HCT116 (cell line): ENCODE measurements around the gene FAM171A1. TPM values are rescaled to one million over a fixed set of nuclear protein-coding genes. Genes with fewer than 3 reads are reported as not detected.

Experiments used
- ATAC-seq: fragments of 200-7000 bp; cut with Tn5 transposase; 2 replicates; pipeline ENCODE4 v1.9.1; 2020; ENCODE audit warnings: mild to moderate bottlenecking, moderate library complexity
- BruUV-seq: library from RNA; stranded (reverse); fragments of 400-500 nt; replicated peaks from 2 replicates; lab custom pipeline; 2021; lab: Mats Ljungman, UMichigan
- CTCF ChIA-PET: fragments of 300-600 bp; sonication (Branson Sonifier 250); formaldehyde crosslinking; loops from one replicate; lab custom pipeline; 2021; ENCODE audit warnings: antibody characterized with exemption; lab: Charles Lee
- POLR2A ChIA-PET: fragments of 300-600, 350-600 bp; sonication (Branson Sonifier 250); formaldehyde crosslinking; loops from one replicate; lab custom pipeline; 2021; ENCODE audit warnings: antibody characterized with exemption; lab: Charles Lee
- RAD21 ChIA-PET, 2 experiments: fragments of 300-600 bp; sonication (Branson Sonifier 250); formaldehyde crosslinking; loops; one replicate each; lab custom pipeline; 2023; ENCODE audit warnings: low total read pairs in 2 of 2; ENCODE audit not compliant: uncharacterized antibody in 2 of 2, unreplicated experiment in 2 of 2, low non-redundant PET in 1 of 2; lab: Charles Lee
- DNase-seq: peaks from one replicate; pipeline ENCODE4 v3.0.0-alpha.2; 2010; ENCODE audit warnings: low read depth, low spot score
- H2AFZ ChIP-seq: fragments of 200-600 bp; shearing (Covaris generic), sonication (generic); 2 replicates; pipeline ENCODE4 v1.6.1; 2017; ENCODE audit warnings: low read depth, mixed run types, mixed read lengths, antibody characterized with exemption, low read length; ENCODE audit not compliant: poor library complexity, severe bottlenecking
- H3K27ac ChIP-seq: 2 replicates; pipeline ENCODE4 v1.5.1; 2012; ENCODE audit warnings: low read depth, low read length
- H3K27me3 ChIP-seq: fragments of 200-600 bp; sonication (generic); 2 replicates; pipeline ENCODE4 v1.6.1; 2016; ENCODE audit warnings: mixed run types, low read length, mixed read lengths; ENCODE audit not compliant: insufficient read depth
- H3K36me3 ChIP-seq, 2 experiments: fragments of 200-500 bp in 1 of 2; fragments of 200-600 bp in 1 of 2; sonication (Bioruptor generic) in 1 of 2; sonication (generic) in 1 of 2; 2 replicates each; pipeline versions ENCODE4 v1.5.1 to v1.6.1; 2014 to 2016; ENCODE audit warnings: low read length in 2 of 2, inconsistent platforms in 1 of 2, mixed read lengths in 1 of 2, mixed run types in 1 of 2; ENCODE audit not compliant: insufficient read depth in 2 of 2, control insufficient read depth in 1 of 2
- H3K4me1 ChIP-seq, 2 experiments: fragments of 200-600 bp in 1 of 2; sonication (generic) in 1 of 2; 2 replicates each; pipeline versions ENCODE4 v1.5.1 to v1.6.1; 2012 to 2017; ENCODE audit warnings: low read length in 2 of 2, inconsistent platforms in 1 of 2, mild to moderate bottlenecking in 1 of 2, mixed read lengths in 1 of 2, mixed run types in 1 of 2, moderate library complexity in 1 of 2; ENCODE audit not compliant: insufficient read depth in 2 of 2, control insufficient read depth in 1 of 2
- H3K4me2 ChIP-seq: fragments of 200-600 bp; sonication (generic); 2 replicates; pipeline ENCODE4 v1.6.1; 2017; ENCODE audit warnings: mixed run types, low read length, mixed read lengths
- H3K4me3 ChIP-seq, 2 experiments: fragments of 200-600 bp in 1 of 2; sonication (generic) in 1 of 2; replicated peaks in 1 of 2; 2 replicates each; pipeline ENCODE4 v1.5.1; 2011 to 2016; ENCODE audit warnings: low read length in 2 of 2, control low read depth in 1 of 2, low read depth in 1 of 2, mild to moderate bottlenecking in 1 of 2, mixed read lengths in 1 of 2, mixed run types in 1 of 2
- H3K79me2 ChIP-seq: fragments of 200-600 bp; sonication (generic); 2 replicates; pipeline ENCODE4 v1.6.1; 2017; ENCODE audit warnings: mild to moderate bottlenecking, mixed run types, low read length, moderate library complexity, mixed read lengths; ENCODE audit not compliant: insufficient read depth
- H3K9ac ChIP-seq: fragments of 200-600 bp; sonication (generic); 2 replicates; pipeline ENCODE4 v1.6.1; 2016; ENCODE audit warnings: low read length, mixed read lengths
- H3K9me2 ChIP-seq: fragments of 200-600 bp; sonication (generic), shearing (Covaris generic); 2 replicates; pipeline ENCODE4 v1.6.1; 2017; ENCODE audit warnings: mixed run types, mild to moderate bottlenecking, moderate library complexity; ENCODE audit not compliant: insufficient read depth
- H3K9me3 ChIP-seq, 2 experiments: fragments of 200-500 bp in 1 of 2; fragments of 200-600 bp in 1 of 2; sonication (Bioruptor generic) in 1 of 2; sonication (generic) in 1 of 2; 2 replicates each; pipeline ENCODE4 v1.6.1; 2014 to 2017; ENCODE audit warnings: low read length in 2 of 2, mixed read lengths in 2 of 2, inconsistent platforms in 1 of 2, low read depth in 1 of 2, mild to moderate bottlenecking in 1 of 2, mixed run types in 1 of 2, moderate library complexity in 1 of 2; ENCODE audit not compliant: control insufficient read depth in 1 of 2, insufficient read depth in 1 of 2
- H4K20me1 ChIP-seq: fragments of 200-600 bp; sonication (generic), shearing (Covaris generic); 2 replicates; pipeline ENCODE4 v1.6.1; 2017; ENCODE audit warnings: mixed run types, mild to moderate bottlenecking, moderate library complexity; ENCODE audit not compliant: insufficient read depth
- ATF3 ChIP-seq: IDR thresholded peaks from 2 replicates; pipeline ENCODE4 v1.6.1; 2012
- CBX3 ChIP-seq: IDR thresholded peaks from 2 replicates; pipeline ENCODE4 v1.6.1; 2012; ENCODE audit warnings: low read depth
- CEBPB ChIP-seq: IDR thresholded peaks from 2 replicates; pipeline ENCODE4 v1.6.1; 2012; ENCODE audit warnings: low read depth
- CTCF ChIP-seq, 3 experiments: fragments of 200-600 bp in 1 of 3; sonication (generic) in 1 of 3; IDR thresholded peaks in 2 of 3; conservative IDR thresholded peaks in 1 of 3; 2 replicates each; pipeline ENCODE4 v1.5.1; 2012 to 2017; ENCODE audit warnings: low read depth in 2 of 3, low read length in 2 of 3, antibody characterized with exemption in 1 of 3, borderline replicate concordance in 1 of 3, control low read depth in 1 of 3, mild to moderate bottlenecking in 1 of 3, mixed read lengths in 1 of 3, mixed run types in 1 of 3, moderate library complexity in 1 of 3; ENCODE audit not compliant: insufficient read depth in 1 of 3
- ELF1 ChIP-seq: IDR thresholded peaks from 2 replicates; pipeline ENCODE4 v1.6.1; 2012; ENCODE audit warnings: low read depth, borderline replicate concordance
- EZH2 ChIP-seq: fragments of 200-600 bp; sonication (generic); IDR thresholded peaks from 2 replicates; pipeline ENCODE4 v1.6.1; 2017; ENCODE audit warnings: antibody characterized with exemption, mixed run types
- EZH2phosphoT487 ChIP-seq: fragments of 200-600 bp; IDR thresholded peaks from 2 replicates; pipeline ENCODE4 v1.6.1; 2018; ENCODE audit warnings: antibody characterized with exemption, borderline replicate concordance
- FOSL1 ChIP-seq: IDR thresholded peaks from 2 replicates; pipeline ENCODE4 v1.6.1; 2012; ENCODE audit warnings: low read depth
- JUND ChIP-seq: IDR thresholded peaks from 2 replicates; pipeline ENCODE4 v1.6.1; 2012
- MAX ChIP-seq: IDR thresholded peaks from 2 replicates; pipeline ENCODE4 v1.6.1; 2012
- POLR2A ChIP-seq: IDR thresholded peaks from 2 replicates; pipeline ENCODE4 v1.7.0; 2011; ENCODE audit warnings: borderline replicate concordance; ENCODE audit not compliant: insufficient read depth, insufficient read length; ENCODE audit errors: extremely low read depth
- POLR2AphosphoS5 ChIP-seq: IDR thresholded peaks from 2 replicates; pipeline ENCODE4 v1.6.1; 2011; ENCODE audit warnings: mild to moderate bottlenecking, low read depth, low read length, moderate library complexity
- REST ChIP-seq: IDR thresholded peaks from 2 replicates; pipeline ENCODE4 v1.6.1; 2012; ENCODE audit warnings: low read depth
- SIN3A ChIP-seq: IDR thresholded peaks from 2 replicates; pipeline ENCODE4 v1.6.1; 2012; ENCODE audit warnings: low read depth
- SRF ChIP-seq: IDR thresholded peaks from 2 replicates; pipeline ENCODE4 v1.6.1; 2012; ENCODE audit warnings: low read depth
- TCF7L2 ChIP-seq: IDR thresholded peaks from 2 replicates; pipeline ENCODE4 v1.7.0; 2011; ENCODE audit warnings: borderline replicate concordance, inconsistent platforms; ENCODE audit not compliant: insufficient read depth, insufficient read length; ENCODE audit errors: extremely low read depth
- ZBTB33 ChIP-seq: IDR thresholded peaks from 2 replicates; pipeline ENCODE4 v1.6.1; 2011; ENCODE audit warnings: mild to moderate bottlenecking, low read length, moderate library complexity; ENCODE audit not compliant: insufficient replicate concordance; ENCODE audit errors: extremely low read depth
- ZNF274 ChIP-seq: fragments of 200-500 bp; sonication (Bioruptor generic); IDR thresholded peaks from 2 replicates; pipeline ENCODE4 v1.6.1; 2014; ENCODE audit warnings: mild to moderate bottlenecking, low read depth, low read length, inconsistent platforms
- intact Hi-C: fragments of 100-400 bp; cut with micrococcal nuclease; formaldehyde crosslinking; loops from 2 replicates; pipeline ENCODE4 v1.10.0; 2022
- total RNA-seq: library from RNA; stranded (reverse); gene quantifications from one replicate; pipeline ENCODE4 v1.2.1, GENCODE V29; 2021; ENCODE audit not compliant: unreplicated experiment

Gene FAM171A1
- total RNA-seq, 1 experiment from 2014 or later: 32.5 TPM

GRCh38 chr10:15254808-15255648, 116.1 kb downstream of the FAM171A1 start:
- H3K4me1 ChIP-seq: no peaks in the 10 kb centered on the region
- H3K9me3 ChIP-seq: no peaks in the 10 kb centered on the region
- H3K27ac ChIP-seq: no peak overlapping the region
- no peaks in the 10 kb centered on the region for H3K36me3 ChIP-seq
- no peak overlapping the region for H2AFZ ChIP-seq
- BruUV-seq: no TSS peak
- H3K79me2 ChIP-seq: no peaks in the 10 kb centered on the region
- no peaks in the 10 kb centered on the region for H3K9me2 ChIP-seq
- H3K4me3 ChIP-seq: no peak overlapping the region
- no peak overlapping the region for H3K4me2 ChIP-seq
- no peaks in the 10 kb centered on the region for H3K27me3 ChIP-seq
- no peak for TF ChIP-seq ATF3
- no peak for TF ChIP-seq CBX3
- TF ChIP-seq REST: no peak
- TF ChIP-seq CEBPB: no peak
- TF ChIP-seq SRF: no peak
- TF ChIP-seq ELF1: no peak
- no peak for TF ChIP-seq EZH2
- no peak for TF ChIP-seq ZBTB33
- TF ChIP-seq TCF7L2: no peak
- no peak for TF ChIP-seq MAX
- TF ChIP-seq FOSL1: no peak
- TF ChIP-seq POLR2A: no peak
- TF ChIP-seq EZH2phosphoT487: no peak
- TF ChIP-seq JUND: no peak
- TF ChIP-seq ZNF274: no peak
- TF ChIP-seq POLR2AphosphoS5: no peak
- TF ChIP-seq SIN3A: no peak
- TF ChIP-seq CTCF (IDR thresholded peaks at IDR 0.05 in 2 of 3, conservative IDR thresholded peaks at IDR 0.05 in 1 of 3; ENCODE audit: borderline replicate concordance in 1 of 3, insufficient read depth in 1 of 3, low read depth in 2 of 3, low read length in 2 of 3): no peak
- ChIA-PET POLR2A (no interaction called here), RAD21 (no interaction called here), CTCF (no interaction called here)
- intact Hi-C loops: no loop called here
- ATAC-seq (no peak), DNase-seq (no peak)
- H3K9ac ChIP-seq: no peak overlapping the region
- H4K20me1 ChIP-seq: no peaks in the 10 kb centered on the region
